HG02981 (cell line): Measurements from ENCODE around the gene TRH.

Experiments used
- ATAC-seq: cut with Tn5 transposase; IDR thresholded peaks from one replicate; pipeline ENCODE4 v1.9.1; 2021; ENCODE audit warnings: mild to moderate bottlenecking, moderate library complexity; ENCODE audit not compliant: unreplicated experiment

TRH gene, protein sequence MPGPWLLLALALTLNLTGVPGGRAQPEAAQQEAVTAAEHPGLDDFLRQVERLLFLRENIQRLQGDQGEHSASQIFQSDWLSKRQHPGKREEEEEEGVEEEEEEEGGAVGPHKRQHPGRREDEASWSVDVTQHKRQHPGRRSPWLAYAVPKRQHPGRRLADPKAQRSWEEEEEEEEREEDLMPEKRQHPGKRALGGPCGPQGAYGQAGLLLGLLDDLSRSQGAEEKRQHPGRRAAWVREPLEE

DNA sequence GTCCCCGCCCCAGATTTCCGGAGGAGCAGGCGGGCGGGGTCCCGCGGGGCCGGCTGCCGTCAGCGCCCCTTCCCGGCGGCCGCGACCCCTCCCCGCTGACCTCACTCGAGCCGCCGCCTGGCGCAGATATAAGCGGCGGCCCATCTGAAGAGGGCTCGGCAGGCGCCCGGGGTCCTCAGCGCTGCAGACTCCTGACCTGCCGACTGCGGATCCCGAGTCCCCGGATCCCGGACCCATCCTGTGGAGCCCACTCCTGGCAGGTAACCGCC is at the start of gene TRH:
Gene TRH (plus strand): TSS at position 157 of the 269 bp plus-strand sequence. CDS start 1,097 bp downstream, outside the sequence.
- no peak for ATAC-seq

DNA sequence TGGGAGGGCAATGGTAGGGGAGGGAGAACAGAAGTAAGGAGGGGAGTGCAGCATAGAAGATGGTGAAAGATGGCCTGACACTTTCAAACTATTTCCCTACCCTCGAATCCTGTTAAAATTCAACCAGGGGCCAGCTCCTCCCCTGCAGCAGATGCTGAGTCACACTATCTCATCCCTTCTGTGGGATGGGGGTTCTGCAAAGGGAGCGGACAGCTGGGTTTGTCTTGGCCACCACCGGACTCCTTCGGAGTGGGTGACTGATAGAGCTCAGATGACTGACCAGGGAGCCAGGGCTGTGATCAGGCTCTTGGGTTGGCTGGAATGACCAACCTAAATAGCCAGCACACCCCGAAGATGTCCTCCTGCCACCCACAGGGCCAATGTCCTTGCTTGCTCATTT is 47.4 kb upstream of the TRH start:
- no peak for ATAC-seq

DNA sequence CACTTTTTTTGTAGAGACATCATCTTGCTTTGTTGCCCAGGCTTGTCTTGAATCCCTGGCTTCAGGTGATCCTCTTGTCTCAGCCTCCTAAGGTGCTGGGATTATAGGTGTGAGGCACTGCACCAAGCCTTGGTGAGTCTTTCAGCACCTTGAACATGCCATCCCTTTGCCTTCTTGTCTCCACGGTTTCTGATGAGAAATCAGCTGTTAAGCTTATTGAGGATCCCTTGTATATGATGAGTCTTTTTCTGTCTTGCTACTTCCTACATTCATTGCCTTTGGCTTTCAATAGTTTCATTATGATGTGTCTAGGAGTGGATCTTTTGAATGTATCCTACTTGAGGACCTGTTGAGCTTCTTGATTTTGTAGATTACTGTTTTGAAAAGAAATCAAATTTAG is 45.1 kb upstream of the TRH start:
- no peak for ATAC-seq

DNA sequence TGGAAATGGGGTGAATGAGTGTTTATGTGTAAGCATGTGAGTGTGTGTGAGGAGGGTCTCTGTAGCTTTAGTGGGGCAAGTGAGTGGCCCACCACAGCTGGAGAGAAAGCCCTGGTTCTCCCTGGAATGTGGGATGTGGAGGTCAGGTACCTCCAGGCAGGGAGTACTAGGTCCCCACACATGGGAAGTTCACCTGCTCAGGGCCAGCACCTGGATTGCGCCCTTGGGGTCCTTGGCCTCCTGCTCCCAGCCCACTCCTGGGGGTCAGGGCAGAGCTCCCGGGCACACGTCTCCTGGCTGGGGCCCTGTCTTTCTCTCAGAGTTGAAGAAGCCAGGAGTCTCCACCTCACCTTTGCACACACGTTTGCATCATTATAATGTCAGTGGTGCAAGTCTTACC is 41.0 kb upstream of the TRH start:
- no peak for ATAC-seq

DNA sequence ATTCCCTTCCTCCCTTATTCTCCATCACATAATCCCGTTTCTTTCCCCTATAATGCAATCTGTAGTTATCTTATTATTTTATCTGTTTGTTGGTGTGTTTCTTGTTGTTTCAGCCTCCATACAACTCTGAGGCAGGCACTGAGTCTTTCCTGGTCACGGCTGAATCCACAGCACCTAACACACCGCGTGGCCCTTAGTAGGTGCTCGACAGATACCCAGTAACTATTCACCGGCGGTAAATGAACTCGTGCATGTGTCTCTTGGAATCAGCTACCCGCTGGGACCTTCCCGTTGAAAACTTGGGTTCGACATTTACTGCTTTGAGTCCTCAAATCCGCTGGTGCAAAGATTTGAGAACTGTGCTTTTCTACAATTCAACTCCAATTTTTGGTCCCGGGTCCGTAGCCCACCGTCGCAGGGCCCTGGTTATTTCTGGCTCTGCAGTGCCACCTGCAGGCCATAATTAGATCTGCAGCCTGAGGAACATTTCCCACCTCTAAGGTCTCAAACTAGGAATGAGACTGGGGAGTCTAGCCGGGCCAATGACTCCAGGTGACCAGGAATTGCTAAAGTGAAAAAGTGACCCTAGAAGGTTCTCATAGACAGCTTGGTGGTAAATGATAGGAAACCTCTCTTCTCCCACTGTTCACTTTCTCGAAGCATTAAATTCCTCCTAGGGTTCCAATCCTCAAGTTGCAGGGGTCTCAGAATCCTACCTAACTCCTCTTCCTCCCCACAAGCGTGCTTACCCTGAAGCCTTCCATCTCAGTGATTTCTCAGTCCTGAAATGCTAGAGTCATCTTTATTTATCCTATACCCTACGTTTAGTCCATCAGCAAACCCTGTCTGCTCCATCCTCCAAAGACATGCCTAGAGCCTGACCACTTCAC is 40.0 kb upstream of the TRH start:
- no peak for ATAC-seq

DNA sequence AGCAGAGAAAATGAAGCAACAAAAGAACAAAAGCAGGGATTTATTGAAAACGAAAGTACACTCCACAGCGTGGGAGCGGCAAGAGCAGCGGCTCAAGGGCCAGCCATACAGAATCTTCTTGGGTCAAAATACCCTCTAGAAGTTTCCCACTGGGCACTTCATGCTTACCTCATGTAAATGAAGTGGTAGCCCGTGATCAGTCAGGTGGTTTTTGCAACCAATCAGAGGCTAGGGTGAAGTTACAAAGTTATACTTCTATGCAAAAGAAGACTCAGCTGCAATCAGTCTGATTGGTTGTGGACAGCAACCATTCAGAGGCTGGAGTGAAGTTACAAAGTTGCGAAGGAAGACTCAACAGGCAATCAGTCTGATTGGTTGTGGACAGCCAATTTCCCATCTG is 37.8 kb upstream of the TRH start:
- no peak for ATAC-seq

DNA sequence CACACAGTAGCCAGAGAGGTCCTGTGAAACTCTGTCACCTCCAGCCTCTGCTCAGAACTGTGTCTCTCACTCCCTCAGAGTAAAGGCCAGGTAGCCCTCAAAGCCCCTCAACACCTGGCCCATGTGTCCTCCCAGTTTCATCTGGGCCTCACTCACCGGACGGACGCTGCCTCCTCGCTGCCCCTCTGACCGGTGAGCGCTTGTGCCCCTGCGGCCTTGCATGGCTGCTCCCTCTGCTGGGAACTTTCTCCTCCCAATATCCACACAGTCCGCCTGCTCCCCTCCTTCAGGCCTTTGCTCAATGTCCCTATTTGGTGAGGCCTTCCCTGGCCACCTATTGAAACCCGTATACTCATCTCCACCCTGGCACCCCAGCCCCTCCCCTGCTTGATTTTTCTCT is 36.8 kb upstream of the TRH start:
- ATAC-seq, result no peak

DNA sequence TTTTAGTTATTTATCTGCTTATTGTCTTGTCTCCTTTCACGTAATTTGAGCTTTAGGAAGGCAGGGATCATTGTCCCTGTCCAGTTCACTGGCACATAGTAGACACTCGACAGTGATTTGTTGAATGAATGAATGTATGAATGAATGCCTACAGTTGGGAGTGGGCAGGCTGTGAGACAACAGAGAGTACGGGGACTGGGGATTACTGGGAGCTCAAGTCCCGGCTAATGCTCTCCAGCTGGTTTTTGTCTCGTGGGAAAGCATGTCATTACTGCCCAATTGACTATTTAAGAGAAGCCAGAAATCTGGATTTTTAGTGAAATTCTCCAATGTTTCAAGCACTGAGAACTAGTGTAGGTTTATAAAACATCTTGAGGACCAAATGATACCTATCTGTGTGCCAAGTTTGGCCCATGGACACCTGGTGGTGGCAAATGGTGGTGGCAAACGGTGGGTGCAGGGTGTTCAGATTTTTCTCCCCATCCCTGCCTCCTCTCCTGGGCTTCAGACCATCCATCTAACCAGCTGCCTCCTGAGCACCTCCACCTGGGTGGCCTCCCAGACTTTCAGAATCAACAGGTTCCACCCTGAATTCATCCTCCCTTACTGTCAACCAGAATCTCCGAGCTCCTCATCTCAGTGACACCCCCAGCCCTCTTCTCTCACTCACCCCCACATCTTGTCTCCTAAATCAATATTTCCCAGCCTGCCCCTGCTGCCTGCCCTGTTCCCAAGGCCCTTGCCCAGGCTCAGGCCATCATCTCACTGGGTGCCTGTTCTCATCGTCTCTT is 36.2 kb upstream of the TRH start:
- ATAC-seq, result no peak

DNA sequence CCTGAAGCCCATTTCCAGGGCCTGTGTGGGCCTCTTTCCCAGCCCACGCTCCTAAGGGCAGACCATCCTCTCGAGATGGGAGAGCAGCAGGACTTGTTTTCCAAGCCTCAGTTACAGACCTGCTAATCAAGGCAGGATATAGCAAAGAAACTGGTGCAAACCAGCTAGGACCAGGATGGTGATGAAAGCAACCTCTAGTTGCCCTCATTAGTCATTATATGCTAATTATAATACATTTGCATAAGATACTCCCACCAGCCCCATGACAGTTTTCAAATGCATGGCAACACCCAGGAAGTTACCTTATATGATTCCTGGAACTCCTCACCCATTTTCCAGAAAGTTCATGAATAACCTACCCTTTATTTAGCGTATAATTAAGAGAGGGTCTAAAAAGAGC is 34.4 kb upstream of the TRH start:
- ATAC-seq, result no peak

DNA sequence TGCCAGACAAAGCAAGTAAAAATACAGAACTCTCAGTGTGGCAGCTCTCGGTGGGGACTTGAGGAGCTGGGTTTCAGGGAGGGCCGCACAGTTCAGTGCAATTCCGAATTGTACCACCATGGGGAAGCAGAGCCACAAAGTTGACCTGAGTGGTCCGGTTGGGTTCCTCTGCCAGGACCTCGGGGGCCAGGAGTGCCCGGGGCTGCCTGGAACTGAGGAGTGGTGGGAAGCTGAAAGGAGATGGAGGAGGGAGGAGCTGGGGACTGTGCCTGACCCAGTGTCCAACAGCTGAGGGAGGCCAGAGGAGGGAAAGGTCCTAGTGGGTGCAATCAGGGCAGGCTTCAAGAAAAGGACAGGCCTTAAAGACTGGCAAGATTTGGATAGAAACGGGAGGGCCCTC is 32.2 kb upstream of the TRH start:
- no peak for ATAC-seq

DNA sequence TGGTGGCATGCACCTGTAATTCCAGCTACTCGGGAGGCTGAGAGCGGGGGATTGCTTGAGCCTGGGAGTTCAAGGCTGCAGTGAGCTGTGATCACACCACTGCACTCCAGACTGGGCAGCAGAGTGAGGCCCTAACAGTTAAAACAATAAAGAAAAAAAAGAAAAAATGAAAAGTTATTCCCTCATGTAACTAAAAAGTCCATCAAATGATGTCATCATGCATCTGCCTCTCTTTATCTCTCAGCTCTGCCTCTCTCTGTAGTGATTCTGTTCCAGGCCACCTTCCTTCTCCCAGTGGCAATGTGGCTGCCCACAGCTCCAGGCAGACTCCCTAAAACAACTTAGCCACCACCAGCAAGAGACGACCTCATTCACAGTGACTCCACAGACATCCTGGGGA is 31.5 kb upstream of the TRH start:
- ATAC-seq, result no peak

DNA sequence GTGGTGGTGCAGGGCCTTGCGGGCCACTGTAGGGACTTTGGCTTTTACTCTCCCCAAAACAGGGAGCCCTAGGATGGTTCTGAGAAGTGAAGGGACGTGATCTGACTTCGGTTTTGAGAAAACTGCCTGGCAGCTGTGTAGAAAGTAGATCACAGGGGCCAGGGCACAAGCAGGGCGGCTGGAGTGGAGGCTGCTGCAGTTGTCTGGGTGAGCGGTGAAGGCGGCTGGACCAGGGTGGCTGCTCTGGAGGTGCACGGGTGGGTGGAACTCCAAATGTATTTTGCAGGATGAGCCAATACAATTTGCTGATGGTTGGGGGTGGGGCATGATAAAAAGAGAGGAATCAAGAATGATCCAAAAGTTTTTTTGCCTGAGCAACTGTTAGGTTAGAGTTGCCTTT is 29.8 kb upstream of the TRH start:
- ATAC-seq, result no peak

DNA sequence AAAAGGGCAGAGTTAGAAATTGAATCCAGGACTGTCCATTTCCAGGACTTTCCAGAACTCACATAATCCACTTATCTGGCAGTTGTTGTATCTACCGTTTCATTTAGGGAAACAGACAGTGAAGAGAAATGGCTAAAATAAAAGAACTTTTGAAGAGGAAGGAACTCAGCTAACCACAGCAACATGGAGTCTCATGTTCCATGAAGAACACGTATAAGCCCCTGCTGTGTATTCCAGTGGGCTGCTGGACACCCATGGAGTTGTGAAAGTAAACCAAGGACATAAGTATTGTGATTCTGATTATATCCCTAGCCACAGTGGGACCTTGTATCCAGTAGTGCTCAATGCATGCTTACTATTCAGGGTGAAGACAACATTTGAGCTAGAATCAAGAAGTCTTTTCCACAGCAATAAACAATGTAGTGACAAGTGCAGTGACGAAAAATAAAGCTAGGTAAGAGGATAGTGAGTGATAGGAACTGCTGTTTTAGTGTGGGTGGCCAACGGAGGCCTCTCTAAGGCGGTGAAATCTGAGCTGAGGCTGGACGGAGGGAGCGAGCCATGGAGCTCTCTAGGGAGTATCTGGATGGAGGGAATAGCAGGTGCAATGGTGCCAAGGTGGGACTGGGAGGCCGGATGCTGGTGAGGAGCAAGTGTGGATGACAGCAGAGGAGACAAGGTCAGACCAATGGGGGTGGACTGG is 26.8 kb upstream of the TRH start:
- no peak for ATAC-seq

DNA sequence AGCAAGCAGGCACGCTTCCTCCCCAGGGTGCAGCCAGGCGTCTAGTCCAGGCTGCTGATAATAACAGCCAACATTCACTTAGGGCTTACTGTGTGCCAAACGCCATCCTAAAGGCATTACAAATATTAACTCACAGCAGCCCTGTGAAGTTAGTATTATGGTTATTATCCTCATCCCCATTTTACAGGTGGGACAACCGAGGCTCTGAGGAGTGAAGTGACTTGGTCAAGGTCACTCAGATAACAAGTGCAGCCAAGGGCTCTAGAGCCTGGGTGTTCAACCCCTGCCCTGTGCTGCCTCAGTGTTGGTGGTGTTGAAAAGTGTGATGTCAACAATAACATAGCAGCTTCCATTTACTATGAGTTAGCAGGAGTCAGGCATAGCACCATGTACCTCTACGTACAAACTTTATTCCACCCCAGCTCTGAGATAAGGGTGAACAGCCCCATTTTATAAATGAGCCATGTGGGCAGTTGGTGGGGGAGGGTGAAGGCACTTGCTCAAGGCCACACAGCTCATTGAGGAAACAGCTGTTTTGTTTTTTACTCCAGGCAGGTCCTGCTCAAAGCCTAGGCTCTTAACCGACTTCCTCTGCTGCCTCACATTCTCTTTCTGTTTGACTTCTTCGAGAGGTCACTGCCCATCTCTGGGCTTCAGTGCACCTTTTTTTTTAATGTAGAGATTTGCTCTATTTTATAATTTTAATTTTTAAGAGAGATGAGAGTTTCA is 24.0 kb upstream of the TRH start:
- ATAC-seq, result no peak

DNA sequence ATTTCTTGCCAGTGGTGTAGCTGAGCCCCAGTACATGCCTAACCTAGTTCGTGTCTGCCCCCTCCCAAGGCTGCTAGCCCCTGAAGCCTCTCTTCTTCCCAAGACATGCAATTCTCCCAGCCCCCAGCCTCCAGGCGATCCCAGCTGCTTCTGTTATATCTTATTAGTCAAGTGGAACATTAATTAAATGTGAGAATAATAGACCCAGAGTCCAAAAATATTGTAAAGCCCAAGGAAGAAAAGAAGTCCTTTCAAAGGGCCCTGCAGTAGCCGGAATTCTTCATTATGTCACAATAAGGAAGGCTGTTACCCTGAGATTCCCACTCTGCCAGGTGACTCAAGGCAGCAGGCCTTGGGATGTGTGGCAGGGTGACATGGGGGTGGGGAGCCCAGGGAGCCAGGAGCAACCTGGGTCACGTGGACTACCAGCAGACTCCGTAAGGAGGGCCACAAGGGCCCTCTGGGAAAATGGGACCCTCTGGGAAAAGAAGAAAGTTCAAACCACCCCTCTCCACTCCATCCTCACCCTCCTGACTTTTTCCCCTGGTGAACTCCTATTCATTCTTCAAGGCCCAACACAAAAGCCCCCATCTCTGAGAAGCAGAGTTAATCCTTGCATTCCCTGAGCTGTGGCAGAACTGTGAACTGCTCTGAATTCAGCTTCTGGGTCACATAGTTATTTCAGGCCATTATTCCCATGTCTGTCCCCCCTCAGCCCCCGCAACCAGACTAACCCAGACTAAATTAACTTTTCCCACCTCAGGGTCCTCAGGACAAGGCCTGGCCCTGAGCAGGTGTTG is 21.8 kb upstream of the TRH start:
- no peak for ATAC-seq

DNA sequence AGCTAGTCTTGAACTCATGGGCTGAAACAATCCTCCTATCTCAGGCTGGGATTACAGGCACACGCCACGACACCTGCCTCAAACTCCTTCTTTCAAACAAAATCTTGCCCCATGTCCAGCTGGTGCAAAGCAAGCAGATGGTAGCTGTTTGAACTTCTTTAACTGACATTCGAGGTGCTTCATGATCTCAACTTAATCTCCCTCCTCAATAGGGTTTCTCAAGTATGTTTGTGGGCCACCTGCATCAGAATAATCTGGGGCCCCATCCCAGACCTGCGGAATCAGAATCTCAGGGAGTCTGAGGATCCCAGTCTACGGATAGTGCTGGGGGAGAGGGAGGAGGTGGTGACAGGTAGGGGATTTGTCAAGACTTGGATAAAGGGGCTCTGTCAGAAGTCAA is 20.9 kb upstream of the TRH start:
- no peak for ATAC-seq

DNA sequence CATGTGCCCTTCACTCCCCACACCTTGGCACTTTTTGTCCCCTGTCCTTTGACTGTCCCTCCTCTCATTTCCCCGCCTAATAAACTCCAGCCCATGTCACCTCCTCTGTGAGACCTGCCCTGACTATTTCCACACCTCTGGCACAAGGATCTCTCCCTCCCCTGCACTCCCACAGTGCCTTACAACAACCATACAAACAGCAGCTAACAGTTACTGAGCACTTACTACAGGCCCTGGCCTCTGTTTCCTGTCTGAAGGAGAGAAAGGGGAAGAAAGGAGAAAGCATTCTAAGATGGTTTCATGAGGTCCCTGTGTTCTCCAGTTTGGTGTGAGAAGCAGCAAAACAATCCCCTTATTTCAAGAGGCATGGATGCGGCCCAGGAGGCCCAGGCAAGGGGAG is 20.0 kb upstream of the TRH start:
- ATAC-seq, result no peak

DNA sequence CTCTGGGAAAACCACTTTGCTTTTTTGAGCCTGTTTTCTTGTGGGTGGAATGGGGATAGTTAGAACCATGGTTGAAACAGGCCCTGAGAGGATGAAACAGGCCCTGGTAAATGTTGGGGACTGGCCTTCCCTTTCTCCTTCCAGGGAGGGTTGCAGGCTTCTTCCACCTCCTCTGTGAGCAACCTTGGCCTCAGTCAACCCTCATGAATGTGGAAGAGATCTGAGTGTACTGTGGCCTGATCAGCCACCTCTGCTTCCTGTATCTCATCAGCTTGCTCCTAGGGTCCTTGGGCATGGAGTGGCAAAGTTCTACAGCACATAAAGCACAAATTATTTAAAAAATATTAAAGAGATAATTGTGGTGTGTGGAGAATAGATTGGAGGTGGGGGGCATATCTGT is 17.6 kb upstream of the TRH start:
- no peak for ATAC-seq

DNA sequence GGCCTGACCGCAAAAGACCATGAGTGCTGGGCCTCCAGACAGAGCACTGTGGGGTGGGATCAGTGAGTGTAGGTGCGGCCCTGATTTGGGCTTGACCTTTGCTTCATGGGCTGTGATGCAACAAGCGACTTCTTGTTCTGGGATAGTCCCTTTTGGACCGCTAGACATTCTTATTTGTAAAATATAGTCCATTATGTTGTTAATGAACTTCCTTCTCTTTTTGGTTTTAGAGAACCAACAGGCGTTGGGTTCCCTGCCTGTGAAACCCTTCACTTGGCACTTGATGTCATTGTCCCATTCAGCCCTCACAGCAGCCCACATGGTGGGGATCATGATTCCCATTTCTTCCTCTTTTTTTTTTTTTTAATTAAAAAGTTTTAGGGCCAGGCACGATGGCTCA is 15.8 kb upstream of the TRH start:
- ATAC-seq, result no peak

DNA sequence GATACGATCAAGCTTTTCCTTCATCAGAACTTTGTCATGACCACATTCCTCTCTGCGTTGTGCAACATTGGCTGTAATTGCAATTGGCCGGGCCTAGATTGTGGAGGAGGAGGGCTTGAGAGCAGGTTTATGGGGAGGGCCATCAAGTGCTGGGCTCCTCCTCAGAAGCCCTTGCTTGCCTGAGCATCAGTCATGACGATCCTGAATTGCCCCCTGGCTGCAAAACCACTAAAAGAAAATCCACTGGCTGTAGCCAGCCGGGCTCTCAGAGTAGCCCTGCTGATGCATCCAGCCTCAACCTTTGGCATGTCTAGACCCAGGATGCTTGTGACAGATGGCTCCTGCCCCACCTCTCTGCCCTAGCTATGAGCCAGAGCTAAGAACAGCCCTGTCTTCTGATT is 13.4 kb upstream of the TRH start:
- ATAC-seq, result no peak
